ENCODE data around the gene TMEM259.

DNA sequence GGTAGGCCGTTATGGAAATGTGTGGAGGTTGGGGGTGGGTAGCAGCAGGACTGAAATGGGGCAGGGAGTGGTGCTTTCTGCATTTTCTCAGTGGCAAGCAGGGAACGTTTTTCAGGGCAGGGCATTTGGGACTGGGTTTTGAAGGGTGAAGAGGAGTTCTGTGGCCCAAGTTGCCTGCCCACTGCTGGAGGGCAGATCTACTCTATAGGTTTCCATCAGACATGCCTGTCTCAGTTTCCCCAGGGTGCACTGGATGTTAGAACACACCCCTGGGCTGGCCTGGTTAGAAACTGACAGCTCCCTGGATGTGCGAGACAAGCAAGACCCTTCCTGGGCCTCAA lies 21.6 kb downstream of the TMEM259 start:
- TF ChIP-seq, protein P1, sequence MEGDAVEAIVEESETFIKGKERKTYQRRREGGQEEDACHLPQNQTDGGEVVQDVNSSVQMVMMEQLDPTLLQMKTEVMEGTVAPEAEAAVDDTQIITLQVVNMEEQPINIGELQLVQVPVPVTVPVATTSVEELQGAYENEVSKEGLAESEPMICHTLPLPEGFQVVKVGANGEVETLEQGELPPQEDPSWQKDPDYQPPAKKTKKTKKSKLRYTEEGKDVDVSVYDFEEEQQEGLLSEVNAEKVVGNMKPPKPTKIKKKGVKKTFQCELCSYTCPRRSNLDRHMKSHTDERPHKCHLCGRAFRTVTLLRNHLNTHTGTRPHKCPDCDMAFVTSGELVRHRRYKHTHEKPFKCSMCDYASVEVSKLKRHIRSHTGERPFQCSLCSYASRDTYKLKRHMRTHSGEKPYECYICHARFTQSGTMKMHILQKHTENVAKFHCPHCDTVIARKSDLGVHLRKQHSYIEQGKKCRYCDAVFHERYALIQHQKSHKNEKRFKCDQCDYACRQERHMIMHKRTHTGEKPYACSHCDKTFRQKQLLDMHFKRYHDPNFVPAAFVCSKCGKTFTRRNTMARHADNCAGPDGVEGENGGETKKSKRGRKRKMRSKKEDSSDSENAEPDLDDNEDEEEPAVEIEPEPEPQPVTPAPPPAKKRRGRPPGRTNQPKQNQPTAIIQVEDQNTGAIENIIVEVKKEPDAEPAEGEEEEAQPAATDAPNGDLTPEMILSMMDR (IDR thresholded peaks at IDR 0.05), result no peak
- no peak for TF ChIP-seq EZH2 (IDR thresholded peaks at IDR 0.05; ENCODE audit: borderline replicate concordance, insufficient read depth, low read depth, low read length, poor library complexity, severe bottlenecking)
